PC-3 (cell line): Measurements from ENCODE around the gene GFOD2. TPM values are rescaled to one million over a fixed set of nuclear protein-coding genes. Genes with fewer than 3 reads are reported as not detected.
"Not testable (repeated sequence)": the region's sequence is repeated elsewhere in the genome, so short reads cannot be mapped to it uniquely, and the experiment has no call there.

ENCODE experiments used
- ATAC-seq: fragments of 200-7000 bp; cut with Tn5 transposase; 2 replicates; pipeline ENCODE4 v1.9.1; 2020; ENCODE audit warnings: mild to moderate bottlenecking, moderate library complexity
- BruUV-seq: library from RNA; stranded (reverse); fragments of 400-500 nt; replicated peaks from 2 replicates; lab custom pipeline; 2021; lab: Mats Ljungman, UMichigan
- CTCF ChIA-PET: fragments of 300-600 bp; sonication (Branson Sonifier 250); formaldehyde crosslinking; loops from one replicate; lab custom pipeline; 2022; ENCODE audit warnings: antibody characterized with exemption; lab: Charles Lee
- POLR2A ChIA-PET: fragments of 300-600 bp; sonication (Branson Sonifier 250); formaldehyde crosslinking; loops from one replicate; lab custom pipeline; 2022; ENCODE audit warnings: antibody characterized with exemption; ENCODE audit not compliant: unreplicated experiment; lab: Charles Lee
- DNase-seq: peaks from one replicate; pipeline ENCODE4 v3.0.0-alpha.2; 2015
- H2AFZ ChIP-seq: fragments of 300-600 bp; sonication (generic); 2 replicates; pipeline ENCODE4 v1.6.0; 2016; ENCODE audit warnings: antibody characterized with exemption, low read length
- H3F3A ChIP-seq: fragments of 300-600 bp; sonication (generic); one replicate; pipeline ENCODE4 v1.6.0; 2017; ENCODE audit warnings: antibody characterized with exemption, low read length, control low read depth, mild to moderate bottlenecking; ENCODE audit not compliant: unreplicated experiment
- H3K27ac ChIP-seq: fragments of 300-600 bp; sonication (generic); 2 replicates; pipeline ENCODE4 v1.5.1; 2016; ENCODE audit warnings: mild to moderate bottlenecking, low read length
- H3K27me3 ChIP-seq: fragments of 300-600 bp; sonication (generic); 2 replicates; pipeline ENCODE4 v1.6.1; 2016; ENCODE audit warnings: low read length, mixed read lengths
- H3K36me3 ChIP-seq: fragments of 300-600 bp; sonication (generic); 2 replicates; pipeline ENCODE4 v1.6.1; 2016; ENCODE audit warnings: low read depth, mixed run types, low read length, mixed read lengths
- H3K4me1 ChIP-seq: fragments of 300-600 bp; sonication (generic); 2 replicates; pipeline ENCODE4 v1.5.1; 2016; ENCODE audit warnings: low read length; ENCODE audit not compliant: insufficient read depth
- H3K4me2 ChIP-seq: fragments of 300-600 bp; sonication (generic); 2 replicates; pipeline ENCODE4 v1.6.0; 2016; ENCODE audit warnings: low read length
- H3K4me3 ChIP-seq: fragments of 300-600 bp; sonication (generic); 2 replicates; pipeline ENCODE4 v1.5.1; 2016; ENCODE audit warnings: mild to moderate bottlenecking, low read length, mixed read lengths
- H3K79me2 ChIP-seq: fragments of 300-600 bp; sonication (generic); 2 replicates; pipeline ENCODE4 v1.6.1; 2017; ENCODE audit warnings: low read length, mixed read lengths
- H3K9ac ChIP-seq: fragments of 300-600 bp; sonication (generic); 2 replicates; pipeline ENCODE4 v1.6.0; 2016; ENCODE audit warnings: mild to moderate bottlenecking, low read length
- H3K9me2 ChIP-seq: fragments of 300-600 bp; sonication (generic); replicated peaks from 2 replicates; pipeline ENCODE4 v1.6.1; 2016; ENCODE audit warnings: mixed run types, low read length, mixed read lengths
- H3K9me3 ChIP-seq: fragments of 300-600 bp; sonication (generic); 2 replicates; pipeline ENCODE4 v1.6.1; 2016; ENCODE audit warnings: low read length, mixed read lengths
- H4K20me1 ChIP-seq: fragments of 300-600 bp; sonication (generic); 2 replicates; pipeline ENCODE4 v1.6.1; 2016; ENCODE audit warnings: low read length, mixed read lengths
- CTCF ChIP-seq: fragments of 300-600 bp; sonication (generic); conservative IDR thresholded peaks from 2 replicates; pipeline ENCODE4 v1.5.1; 2017; ENCODE audit warnings: antibody characterized with exemption, low read depth, mild to moderate bottlenecking, low read length
- EZH2 ChIP-seq: fragments of 300-600 bp; sonication (generic); IDR thresholded peaks from one replicate; pipeline ENCODE4 v1.6.1; 2017; ENCODE audit warnings: antibody characterized with exemption, mild to moderate bottlenecking, low read length; ENCODE audit not compliant: unreplicated experiment
- EZH2phosphoT487 ChIP-seq: fragments of 300-600 bp; sonication (generic); IDR thresholded peaks from 2 replicates; pipeline ENCODE4 v1.6.1; 2018; ENCODE audit warnings: mild to moderate bottlenecking, antibody characterized with exemption, low read length, borderline replicate concordance
- intact Hi-C: fragments of 100-400 bp; cut with micrococcal nuclease; formaldehyde crosslinking; loops from 2 replicates; pipeline ENCODE4 v1.9.0; 2023
- total RNA-seq: library from RNA; depleted of rRNA; stranded (reverse); fragments of >200 nt; gene quantifications from 2 replicates; pipeline ENCODE4 v1.2.3, GENCODE V29; 2014

GFOD2 gene
- total RNA-seq, 1 experiment from 2014 or later = 21.8 TPM

- Histone ChIP-seq H3K4me3 (no peak overlapping the region), H3K36me3 (no peaks in the 10 kb centered on the region), H3K27ac (no peak overlapping the region), H3K27me3 (no peaks in the 10 kb centered on the region), H3K9ac (no peak overlapping the region), H3K9me2 (no peaks in the 10 kb centered on the region), H3F3A (no peaks in the 10 kb centered on the region), H3K9me3 (no peaks in the 10 kb centered on the region), H4K20me1 (no peaks in the 10 kb centered on the region), H2AFZ (no peak overlapping the region), H3K79me2 (no peaks in the 10 kb centered on the region), H3K4me1 (no peaks in the 10 kb centered on the region), H3K4me2 (no peak overlapping the region)
- CTCF ChIA-PET = no interaction called here
- DNase-seq (no peak), ATAC-seq (no peak)
- intact Hi-C loops = no loop called here
- BruUV-seq = no TSS peak
- TF ChIP-seq EZH2 (no peak), EZH2phosphoT487 (no peak), CTCF (no peak)
- POLR2A ChIA-PET = no interaction called here
These were observed 33.5 kb upstream of the GFOD2 start for GRCh38 chr16:67752641-67753040.

GRCh38 chr16:67751331-67751730 is 32.2 kb upstream of the GFOD2 start:
- H3K4me3 ChIP-seq, CTCF ChIA-PET, POLR2A ChIA-PET, BruUV-seq, H3F3A ChIP-seq, H3K27ac ChIP-seq, H3K9me2 ChIP-seq, H3K4me2 ChIP-seq, H3K4me1 ChIP-seq, intact Hi-C loops, H3K36me3 ChIP-seq, H3K79me2 ChIP-seq, H4K20me1 ChIP-seq, H3K9ac ChIP-seq, DNase-seq, H3K27me3 ChIP-seq, ATAC-seq, H3K9me3 ChIP-seq, H2AFZ ChIP-seq: not testable (repeated sequence)

- Histone ChIP-seq H3F3A (no peaks in the 10 kb centered on the region), H3K79me2 (no peaks in the 10 kb centered on the region), H3K9me3 (no peaks in the 10 kb centered on the region), H3K36me3 (no peaks in the 10 kb centered on the region), H3K9ac (no peak overlapping the region), H3K27me3 (no peaks in the 10 kb centered on the region), H3K4me2 (no peak overlapping the region), H3K4me3 (no peak overlapping the region), H4K20me1 (no peaks in the 10 kb centered on the region), H3K4me1 (no peaks in the 10 kb centered on the region), H2AFZ (no peak overlapping the region), H3K27ac (no peak overlapping the region), H3K9me2 (no peaks in the 10 kb centered on the region)
- CTCF ChIA-PET = no interaction called here
- ATAC-seq = no peak
- POLR2A ChIA-PET = no interaction called here
- no peak for DNase-seq
- TF ChIP-seq CTCF (no peak), EZH2phosphoT487 (no peak), EZH2 (no peak)
- intact Hi-C loops = no loop called here
- no TSS peak for BruUV-seq
These were observed 31.4 kb upstream of the GFOD2 start for GRCh38 chr16:67750466-67750865.
